Natural killer cell treated with Interleukin-12 subunit alpha and Interleukin-12 subunit beta and Interleukin-15 and Interleukin-18, amount 100 ng/mL, for 72 hours (primary cell): ENCODE results near the gene IFIT1. TPM values are rescaled to one million over a fixed set of nuclear protein-coding genes. Genes with fewer than 3 reads are reported as not detected.

Experiments
- ATAC-seq, 2 donors: fragments of 150-1000 bp; cut with Tn5 transposase in 1 of 2; sonication (Bioruptor Pico), chemical (Tn5 transposase) in 1 of 2; 2 replicates each; pipeline ENCODE4 v1.10.0; 2021
- DNase-seq: peaks from one replicate; pipeline ENCODE4 v3.0.0; 2022; ENCODE audit warnings: low spot score
- H3K27ac Mint-ChIP-seq, 2 donors: 1 replicate in 1 of 2; 2 replicates in 1 of 2; pipeline ENCODE4 v1.8.0; 2022; ENCODE audit warnings: mixed read lengths in 2 of 2, mild to moderate bottlenecking in 1 of 2, moderate library complexity in 1 of 2
- H3K27me3 Mint-ChIP-seq, 2 donors: 1 replicate in 1 of 2; 2 replicates in 1 of 2; pipeline ENCODE4 v1.8.0; 2022; ENCODE audit warnings: mixed read lengths in 2 of 2
- H3K36me3 Mint-ChIP-seq: one replicate; pipeline ENCODE4 v1.8.0; 2022; ENCODE audit warnings: mixed read lengths
- H3K4me1 Mint-ChIP-seq, 2 donors: 1 replicate in 1 of 2; 2 replicates in 1 of 2; pipeline ENCODE4 v1.8.0; 2022; ENCODE audit warnings: low read depth in 2 of 2, mixed read lengths in 2 of 2, mild to moderate bottlenecking in 1 of 2
- H3K4me3 Mint-ChIP-seq: one replicate; pipeline ENCODE4 v1.8.0; 2022; ENCODE audit warnings: mixed read lengths
- H3K9me3 Mint-ChIP-seq: 2 replicates; pipeline ENCODE4 v1.8.0; 2022; ENCODE audit warnings: mixed read lengths
- total RNA-seq, 2 donors: library from RNA; stranded (reverse); gene quantifications; one replicate each; pipeline ENCODE4 v1.2.3, GENCODE V29; 2022

The IFIT1 gene
- total RNA-seq, 2 donors from 2014 or later: 0.36 to 0.69 TPM

GRCh38 chr10:89450901-89451300 is 58.5 kb downstream of the IFIT1 start:
- no peak overlapping the region for H3K27ac Mint-ChIP-seq
- peaks cover 2% of the 10 kb centered on the region for H3K36me3 Mint-ChIP-seq
- no peaks in the 10 kb centered on the region for H3K9me3 Mint-ChIP-seq
- H3K4me3 Mint-ChIP-seq: no peak overlapping the region
- no peaks in the 10 kb centered on the region for H3K4me1 Mint-ChIP-seq
- ATAC-seq: no peak
- DNase-seq: no peak
- H3K27me3 Mint-ChIP-seq: peaks cover 34 to 45% of the 10 kb centered on the region in 2 donors

DNA sequence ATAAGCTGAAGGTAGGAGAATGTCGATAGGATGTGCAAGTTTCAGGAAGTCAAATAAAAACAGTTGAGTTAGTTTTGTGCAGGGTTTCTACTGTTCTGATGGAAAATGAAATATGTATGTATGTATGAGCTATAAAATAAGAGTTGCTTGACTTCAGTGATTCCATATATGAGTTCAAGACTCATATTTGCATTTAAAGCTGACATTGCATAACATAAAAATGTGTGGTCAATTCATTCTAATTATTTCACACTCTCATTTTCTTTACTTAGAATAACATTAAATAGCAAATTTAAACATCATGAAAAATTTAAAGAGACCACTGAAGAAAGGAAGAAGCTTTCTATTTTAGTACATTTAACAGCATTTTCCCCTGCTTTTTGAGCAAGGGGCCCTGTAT is 59.8 kb downstream of the IFIT1 start:
- Mint-ChIP-seq H3K4me3 (no peak overlapping the region), H3K36me3 (no peaks in the 10 kb centered on the region), H3K27me3 (peaks cover 31 to 40% of the 10 kb centered on the region in 2 donors), H3K4me1 (no peaks in the 10 kb centered on the region), H3K9me3 (no peaks in the 10 kb centered on the region), H3K27ac (no peak overlapping the region)
- DNase-seq: no peak
- no peak for ATAC-seq

GRCh38 chr10:89454561-89455347 is 62.3 kb downstream of the IFIT1 start:
- no peaks in the 10 kb centered on the region for H3K4me1 Mint-ChIP-seq
- no peak overlapping the region for H3K27ac Mint-ChIP-seq
- H3K9me3 Mint-ChIP-seq: no peaks in the 10 kb centered on the region
- H3K27me3 Mint-ChIP-seq: peaks cover 25 to 47% of the 10 kb centered on the region in 2 donors
- ATAC-seq (no peak), DNase-seq (no peak)
- H3K4me3 Mint-ChIP-seq: no peak overlapping the region
- H3K36me3 Mint-ChIP-seq: no peaks in the 10 kb centered on the region

Other genes with a start within 250 kb of the IFIT1 start
- not detected for gene CH25H, start 185.3 kb upstream of the IFIT1 start, total RNA-seq
- 10 to 100 TPM; 13.0 to 24.8 TPM for gene LIPA, start 140.8 kb upstream of the IFIT1 start, total RNA-seq
- gene IFIT2, start 90.6 kb upstream of the IFIT1 start, total RNA-seq: 1 to 10 TPM; 1.5 to 1.7 TPM
- gene IFIT3, start 64.6 kb upstream of the IFIT1 start, total RNA-seq: 1 to 10 TPM; 2.6 to 3.0 TPM
- gene IFIT1B, start 14.6 kb upstream of the IFIT1 start, total RNA-seq: not detected
- 10 to 100 TPM in 1 of 2 donors, 1 to 10 TPM in 1; 5.2 to 17.5 TPM for gene IFIT5, start 21.9 kb downstream of the IFIT1 start, total RNA-seq
- gene SLC16A12, start 143.0 kb downstream of the IFIT1 start, total RNA-seq: not detected